PFSK-1 (cell line): ENCODE measurements around the gene ARHGAP18.

Source experiments
- POLR2AphosphoS5 ChIP-seq: IDR thresholded peaks from 2 replicates; pipeline ENCODE4 v1.6.1; 2012; ENCODE audit warnings: low read depth, mild to moderate bottlenecking, control low read depth, low read length, moderate library complexity
- REST ChIP-seq, 2 experiments: IDR thresholded peaks; 2 replicates each; pipeline versions ENCODE4 v1.6.1 to v1.8.0; 2011 to 2012; ENCODE audit warnings: low read depth in 2 of 2, low read length in 2 of 2, control low read depth in 1 of 2, inconsistent platforms in 1 of 2, mild to moderate bottlenecking in 1 of 2, moderate library complexity in 1 of 2; ENCODE audit not compliant: insufficient read depth in 1 of 2
- SIN3A ChIP-seq: IDR thresholded peaks from 2 replicates; pipeline ENCODE4 v1.6.1; 2012; ENCODE audit warnings: mild to moderate bottlenecking, low read length, moderate library complexity, borderline replicate concordance; ENCODE audit not compliant: insufficient read depth
- TAF1 ChIP-seq: IDR thresholded peaks from 2 replicates; pipeline ENCODE4 v1.6.1; 2012; ENCODE audit warnings: low read length, control low read depth, borderline replicate concordance; ENCODE audit not compliant: insufficient read depth

GRCh38 chr6:129709769-129710449 lies at the start of gene ARHGAP18:
- TF ChIP-seq REST (IDR thresholded peaks at IDR 0.05; ENCODE audit: insufficient read depth in 1 of 2, low read depth in 2 of 2, low read length in 2 of 2) (0 out of 4 replicates have a peak, but pooled peaks of 1 of the 2 experiments have one; percentile 26), POLR2AphosphoS5 (peak; percentile 92), TAF1 (peak; percentile 71; the same call in 1 of the 2 replicates), SIN3A (no peak; the same call in 1 of the 2 replicates)
